GM12875 (cell line): Measurements from ENCODE around the gene OTUB2.
"Not testable (repeated sequence)": the region's sequence is repeated elsewhere in the genome, so short reads cannot be mapped to it uniquely, and the experiment has no call there.

Source experiments
- H3K4me3 ChIP-seq: one replicate; pipeline ENCODE4 v1.5.1; 2011; ENCODE audit warnings: low read depth, low read length, control low read depth
- CTCF ChIP-seq: IDR thresholded peaks from 2 replicates; pipeline ENCODE4 v1.5.1; 2011; ENCODE audit warnings: low read depth, mild to moderate bottlenecking, control low read depth, inconsistent platforms, low read length, moderate library complexity, borderline replicate concordance; ENCODE audit not compliant: insufficient read depth

The OTUB2 gene

GRCh38 chr14:94066089-94066676, 40.0 kb downstream of the OTUB2 start:
- no peak overlapping the region for H3K4me3 ChIP-seq
- TF ChIP-seq CTCF = no peak

- H3K4me3 ChIP-seq = not testable (repeated sequence)
Measured at GRCh38 chr14:94072076-94072475, 45.9 kb downstream of the OTUB2 start.

- TF ChIP-seq CTCF = no peak
- H3K4me3 ChIP-seq = no peak overlapping the region
Measured at GRCh38 chr14:94074534-94074933, 48.4 kb downstream of the OTUB2 start.

- no peak overlapping the region for H3K4me3 ChIP-seq
- no peak for TF ChIP-seq CTCF
Measured at GRCh38 chr14:94075008-94075407, 48.9 kb downstream of the OTUB2 start.

- no peak for TF ChIP-seq CTCF
- no peak overlapping the region for H3K4me3 ChIP-seq
Measured at GRCh38 chr14:94077111-94077821, 51.1 kb downstream of the OTUB2 start.

- no peak overlapping the region for H3K4me3 ChIP-seq
- no peak for TF ChIP-seq CTCF
Measured at GRCh38 chr14:94077823-94078222, 51.7 kb downstream of the OTUB2 start.

- H3K4me3 ChIP-seq = peak overlapping the region; percentile 97
- TF ChIP-seq CTCF = no peak
Measured at GRCh38 chr14:94079891-94080620, 53.9 kb downstream of the OTUB2 start.
